GM18499 (cell line): ENCODE data around the gene NFE2L2.
"Not testable (repeated sequence)": the region's sequence is repeated elsewhere in the genome, so short reads cannot be mapped to it uniquely, and the experiment has no call there.

Experiments
- ATAC-seq: cut with Tn5 transposase; IDR thresholded peaks from one replicate; pipeline ENCODE4 v1.9.1; 2021; ENCODE audit warnings: moderate number of reproducible peaks; ENCODE audit not compliant: insufficient read depth, unreplicated experiment

NFE2L2 gene

GRCh38 chr2:177258059-177258458, 6.5 kb downstream of the NFE2L2 start:
- no peak for ATAC-seq

DNA sequence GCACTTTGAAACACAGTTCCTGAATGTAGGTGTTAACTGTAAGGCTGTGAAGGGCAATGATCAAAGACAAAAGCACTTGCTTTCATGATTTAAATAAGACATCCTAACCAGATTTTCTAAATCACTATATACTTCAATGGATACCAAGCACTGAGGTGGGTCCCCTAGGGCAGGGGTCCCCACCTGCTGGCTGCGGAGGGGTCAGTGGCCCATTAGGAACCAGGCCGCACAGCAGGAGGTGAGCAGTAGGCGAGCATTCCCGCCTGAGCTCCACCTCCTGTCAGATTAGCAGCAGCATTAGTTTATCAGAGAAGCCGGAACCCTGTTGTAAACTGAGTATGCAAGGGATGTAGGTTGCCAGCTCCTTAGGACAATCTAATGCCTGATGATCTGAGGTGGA, 7.1 kb downstream of the NFE2L2 start:
- ATAC-seq, result no peak

- ATAC-seq, result no peak
These were observed 7.8 kb downstream of the NFE2L2 start for GRCh38 chr2:177256695-177257094.

- no peak for ATAC-seq
These were observed 8.5 kb downstream of the NFE2L2 start for GRCh38 chr2:177256026-177256425.

- ATAC-seq, result no peak
These were observed 9.3 kb downstream of the NFE2L2 start for GRCh38 chr2:177255227-177255601.

DNA sequence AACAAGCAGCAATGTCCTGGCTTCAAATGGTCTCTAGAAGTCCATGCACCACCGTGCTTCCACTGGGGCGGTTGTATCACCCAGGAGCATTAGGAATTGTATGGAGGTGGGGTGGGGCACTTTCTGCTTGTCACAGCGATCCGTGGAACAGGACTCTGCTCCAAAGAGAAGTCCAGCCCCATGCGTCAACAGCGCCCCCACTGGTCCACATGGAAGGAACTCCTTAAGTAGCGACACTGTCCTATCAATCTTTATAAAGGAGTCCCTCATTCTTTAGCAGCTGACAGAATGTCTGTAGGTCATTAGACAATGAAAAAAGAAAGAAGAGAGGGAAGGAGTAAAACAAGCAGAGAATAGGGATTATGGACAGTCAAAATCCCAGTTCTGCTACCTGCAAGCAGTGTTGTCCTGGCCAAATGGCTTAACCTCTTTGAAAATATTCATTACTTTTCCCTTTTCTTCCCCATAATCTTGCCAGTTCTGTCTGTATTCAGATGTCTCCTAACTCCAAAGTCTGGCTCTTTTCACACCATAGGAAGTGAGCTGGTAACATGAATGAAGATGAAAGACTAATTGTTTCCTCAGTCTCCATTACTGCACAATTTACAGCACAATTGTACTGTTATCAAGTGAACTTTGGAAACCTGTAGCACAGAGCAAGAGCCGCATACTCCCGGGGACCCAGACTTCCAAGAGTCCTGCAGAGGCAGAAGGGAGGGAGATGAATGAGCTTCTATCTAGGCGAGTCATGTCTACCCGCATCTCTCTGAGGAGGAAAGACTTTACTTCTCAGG, 9.9 kb downstream of the NFE2L2 start:
- ATAC-seq, result no peak

- ATAC-seq, result no peak
These were observed 10.8 kb downstream of the NFE2L2 start for GRCh38 chr2:177253704-177254103.

- no peak for ATAC-seq
These were observed 11.6 kb downstream of the NFE2L2 start for GRCh38 chr2:177252808-177253531.

DNA sequence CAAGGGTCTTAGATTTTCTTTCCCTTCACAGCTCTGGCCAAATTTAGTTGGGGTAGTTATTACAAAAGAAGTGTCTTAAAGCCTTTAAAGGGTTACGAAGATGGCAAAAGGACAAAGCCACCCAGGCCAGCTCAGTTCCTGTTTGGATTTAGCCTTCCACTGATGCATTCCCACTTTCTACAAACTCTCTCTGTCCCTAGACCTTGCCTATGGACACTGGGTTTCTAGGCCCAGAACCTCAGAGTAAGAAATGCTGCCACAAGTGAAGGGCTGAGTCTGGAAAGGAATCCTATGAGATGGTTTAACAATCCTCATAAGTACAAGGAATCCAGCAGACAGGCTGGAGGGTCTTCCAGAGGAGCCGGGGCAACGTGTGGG, 13.4 kb downstream of the NFE2L2 start:
- no peak for ATAC-seq

DNA sequence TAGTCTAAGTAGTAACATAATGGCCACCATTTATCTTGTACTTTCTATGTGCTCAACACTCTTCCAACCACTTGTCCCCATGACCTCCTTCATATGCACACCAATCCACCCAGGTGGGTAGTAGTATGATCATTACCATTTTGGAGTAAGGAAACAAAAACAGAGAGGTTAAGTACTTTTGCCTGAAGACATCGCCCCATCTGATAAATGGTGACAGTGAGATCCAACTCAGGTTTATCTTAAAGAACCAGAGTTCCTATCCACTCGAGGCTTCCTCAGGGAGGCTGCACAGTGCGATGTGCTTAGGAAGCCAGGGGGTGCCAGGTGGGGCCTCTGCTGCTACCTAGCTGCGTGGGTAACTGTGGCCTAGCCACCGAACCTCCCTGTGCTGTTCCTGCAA, 14.1 kb downstream of the NFE2L2 start:
- ATAC-seq, result no peak

- no peak for ATAC-seq
These were observed 15.5 kb downstream of the NFE2L2 start for GRCh38 chr2:177249038-177249437.

DNA sequence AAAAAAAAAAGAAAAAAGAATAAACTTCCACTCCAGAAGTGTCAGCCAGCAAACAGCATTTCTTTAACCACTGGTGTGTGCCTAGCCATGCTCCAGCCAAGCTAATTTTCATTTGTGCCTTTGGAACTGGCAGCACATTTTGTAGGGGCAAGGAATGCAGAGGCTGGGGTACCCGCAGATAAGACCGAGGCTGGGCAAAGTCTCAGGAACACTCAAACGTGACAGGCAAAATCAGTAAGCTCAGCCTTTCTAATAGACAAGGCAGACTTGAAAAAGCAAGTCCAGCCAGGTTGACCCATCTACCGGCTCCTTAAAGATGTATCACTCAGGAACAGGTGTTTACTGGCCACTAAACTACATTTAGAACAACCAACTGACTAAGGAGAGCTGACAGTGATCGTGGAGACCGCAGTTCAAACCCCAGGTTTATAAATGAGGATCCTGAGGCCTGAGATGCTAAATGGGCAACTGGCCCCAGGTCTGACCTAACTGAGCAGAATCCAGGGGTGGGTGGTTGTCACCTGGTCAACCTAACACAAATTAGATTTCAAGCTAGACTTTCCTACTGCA, 16.7 kb downstream of the NFE2L2 start:
- no peak for ATAC-seq

DNA sequence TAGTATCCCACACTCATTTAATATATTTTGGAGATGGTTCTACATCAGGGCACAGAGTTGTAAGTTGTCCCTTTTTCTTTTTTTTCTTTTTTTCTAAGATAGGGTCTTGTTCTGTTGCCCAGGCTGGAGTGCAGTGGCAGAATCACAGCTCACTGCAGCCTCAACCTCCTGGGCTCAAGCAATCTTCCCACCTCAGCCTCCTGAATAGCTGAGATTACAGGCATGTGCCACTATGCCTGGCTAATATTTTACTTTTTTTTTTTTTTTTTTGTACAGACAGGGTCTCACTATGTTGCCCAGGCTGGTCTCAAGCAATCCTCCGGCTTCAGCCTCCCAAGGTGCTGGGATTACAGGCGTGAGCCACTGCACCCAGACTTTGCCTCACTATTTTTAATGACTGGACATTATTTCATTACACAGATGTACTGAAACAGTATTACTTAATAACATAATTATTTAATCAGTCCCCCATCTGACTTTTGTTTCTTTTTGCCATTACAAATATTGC, 17.9 kb downstream of the NFE2L2 start:
- not testable (repeated sequence) for ATAC-seq

- no peak for ATAC-seq
These were observed 18.5 kb downstream of the NFE2L2 start for GRCh38 chr2:177246000-177246399.

DNA sequence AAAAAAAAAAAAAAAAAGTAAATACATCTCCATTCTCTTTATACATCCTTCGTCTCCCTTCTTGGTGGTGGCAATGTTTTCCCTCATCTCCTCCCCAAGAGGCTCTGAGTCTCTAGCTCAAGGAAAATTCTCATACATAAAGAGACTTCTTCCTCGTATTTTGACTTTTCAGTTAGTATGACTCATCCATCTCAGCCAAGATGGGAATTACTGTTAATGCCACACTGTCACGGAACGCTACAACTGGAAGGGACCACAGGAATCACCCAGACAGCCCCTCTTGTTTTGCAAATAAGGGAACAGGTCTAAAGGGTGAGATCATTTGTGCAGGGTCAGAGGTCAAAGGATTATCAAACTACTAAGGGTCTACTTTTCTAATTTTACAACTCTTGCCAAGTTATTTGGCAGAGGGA, 19.5 kb downstream of the NFE2L2 start:
- ATAC-seq, result no peak

- ATAC-seq, result no peak
These were observed 20.2 kb downstream of the NFE2L2 start for GRCh38 chr2:177244244-177244771.

DNA sequence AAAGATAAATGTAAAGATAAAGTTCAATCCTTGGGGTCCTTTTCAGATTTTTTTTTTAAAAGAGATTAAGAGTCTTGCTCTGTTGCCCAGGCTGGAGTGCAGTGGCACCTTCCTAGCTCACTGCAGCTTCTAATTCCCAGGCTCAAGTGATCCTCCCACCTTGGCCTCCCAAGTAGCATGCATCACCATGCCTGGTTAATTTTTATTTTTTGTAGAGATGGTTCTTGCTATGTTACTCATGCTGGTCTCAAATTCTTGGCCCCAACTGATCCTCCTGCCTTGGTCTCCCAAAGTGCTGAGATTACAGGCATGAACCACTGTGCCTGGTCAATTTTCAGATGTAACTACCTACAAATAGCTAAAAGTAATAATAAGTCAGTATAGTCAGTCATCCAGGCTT, 21.1 kb downstream of the NFE2L2 start:
- no peak for ATAC-seq

GRCh38 chr2:177243073-177243472, 21.5 kb downstream of the NFE2L2 start:
- no peak for ATAC-seq

DNA sequence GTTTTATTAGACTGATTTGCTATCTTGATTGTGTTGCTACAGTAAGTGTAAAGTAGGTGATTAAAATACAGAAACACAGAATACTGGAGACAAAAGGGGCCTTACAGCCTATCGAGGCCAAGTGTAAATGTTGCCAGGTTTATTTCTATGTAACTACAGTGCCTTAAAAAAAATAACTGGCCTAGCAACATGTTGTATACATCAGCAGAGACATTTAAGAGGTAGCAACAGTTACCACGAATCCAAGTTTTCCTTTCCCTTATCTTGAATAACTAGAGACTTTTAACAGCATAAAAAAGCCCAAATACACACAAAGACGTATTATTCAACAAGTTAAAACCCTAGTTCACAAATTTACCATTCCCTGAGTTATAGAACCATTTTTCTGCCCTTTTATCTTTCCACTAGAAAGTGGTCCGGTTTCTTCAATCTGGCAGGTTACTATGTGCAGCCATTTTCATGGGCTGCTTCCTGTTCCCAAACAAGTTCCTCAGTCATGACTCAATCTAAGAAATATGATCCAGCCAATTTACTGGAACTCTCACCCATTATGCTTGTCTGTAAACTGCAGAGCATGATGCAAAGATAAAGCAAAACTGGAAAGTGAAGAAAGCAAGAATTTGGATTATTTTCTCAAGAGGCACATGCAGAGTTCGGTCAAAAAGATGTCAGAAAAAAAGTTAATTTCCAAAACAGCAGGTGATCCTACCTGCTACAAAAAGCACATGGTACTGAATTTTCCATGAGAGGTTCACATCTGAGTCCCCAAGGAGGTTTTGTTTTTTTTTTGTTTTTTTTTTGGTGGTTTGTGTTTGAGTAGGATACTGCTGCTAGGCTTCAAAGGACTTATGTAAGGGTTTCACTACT, 22.2 kb downstream of the NFE2L2 start:
- ATAC-seq, result no peak

GRCh38 chr2:177241711-177242120, 22.8 kb downstream of the NFE2L2 start:
- ATAC-seq, result no peak
